ENCODE results near the gene SHMT2.

- TF ChIP-seq CTCF (IDR thresholded peaks at IDR 0.05) (no peak), POLR2AphosphoS5 (IDR thresholded peaks at IDR 0.05) (no peak), POLR2A (IDR thresholded peaks at IDR 0.05) (no peak)
Measured at GRCh38 chr12:57200497-57200896, 29.0 kb upstream of the SHMT2 start.
